Measurements from ENCODE around the gene PIEZO2. TPM values are rescaled to one million over a fixed set of nuclear protein-coding genes. Genes with fewer than 3 reads are reported as not detected.

The PIEZO2 gene
- total and polyA plus RNA-seq, 2 of the 8 experiments (the other 6 are each of a cell fraction or from before 2014, with no cell fraction given) = 4.7 to 16.5 TPM

GRCh38 chr18:11009869-11010268 lies 139.5 kb downstream of the PIEZO2 start:
- H3K27ac ChIP-seq (ENCODE audit: low read depth, low read length) = no peak overlapping the region
- H2BK15ac ChIP-seq (ENCODE audit: low read length) = no peak overlapping the region
- no peak overlapping the region for H3K18ac ChIP-seq (ENCODE audit: extremely low read depth, low read length)
- no peak overlapping the region for H3K14ac ChIP-seq (ENCODE audit: insufficient read length)
- H3K56ac ChIP-seq (replicated peaks; ENCODE audit: insufficient read length, low read depth, low read length) = no peak overlapping the region
- no peaks in the 10 kb centered on the region for H3K23me2 ChIP-seq (ENCODE audit: low read depth, low read length)
- no peak overlapping the region for H2BK20ac ChIP-seq (ENCODE audit: low read length)
- no peak overlapping the region for H3K23ac ChIP-seq (ENCODE audit: insufficient read length)
- no peak overlapping the region for H2BK120ac ChIP-seq (replicated peaks; ENCODE audit: low read depth, low read length)
- H4K91ac ChIP-seq (replicated peaks; ENCODE audit: insufficient read length, low read length) = no peak overlapping the region
- H3K4me2 ChIP-seq (ENCODE audit: insufficient read depth in 1 of 2, low read depth in 2 of 2, low read length in 2 of 2) = no peak overlapping the region
- H2BK12ac ChIP-seq (ENCODE audit: low read depth, low read length) = no peak overlapping the region
- no peak overlapping the region for H4K5ac ChIP-seq (ENCODE audit: insufficient read length, low read depth, low read length)
- H3K27me3 ChIP-seq (replicated peaks in 1 of 4; ENCODE audit: control insufficient read depth in 3 of 4, extremely low read depth in 1 of 4, insufficient read depth in 3 of 4, low read length in 3 of 4) = no peaks in the 10 kb centered on the region
- DNase-seq (ENCODE audit: low read depth in 1 of 2, low spot score in 2 of 2) (no peak), FAIRE-seq (no peak)
- peaks cover 0 to 3% (median 0%) of the 10 kb centered on the region in 4 experiments; a peak in 1 of 7 replicates for H3K4me1 ChIP-seq (replicated peaks in 1 of 4; ENCODE audit: control insufficient read depth in 3 of 4, insufficient read depth in 4 of 4, low read length in 3 of 4)
- ChIA-PET CTCF (ENCODE audit: partially characterized antibody) (interaction anchor here (0.6 kb wide), 1 partner anchor 944 kb away, joined by 3 read pairs; no protein-coding TSS in a partner anchor), POLR2A (ENCODE audit: partially characterized antibody) (no interaction called here)
- WGBS, 2 experiments (ENCODE audit: extremely low coverage in 1 of 2, insufficient coverage in 1 of 2, insufficient read length in 1 of 2, insufficient replicate concordance in 2 of 2, low coverage in 1 of 2, low lambda C conversion rate in 2 of 2, missing lambda C conversion rate in 1 of 2) = 91% methylated on average over 3 of the region's 3 CpGs; no CpG with 5 or more reads in 1 of the 2 experiments
- no peaks in the 10 kb centered on the region for H3K36me3 ChIP-seq (ENCODE audit: control insufficient read depth in 2 of 4, insufficient read depth in 4 of 4, low read length in 3 of 4)
- no peak overlapping the region for H4K8ac ChIP-seq (ENCODE audit: extremely low read depth, insufficient read depth, low read length)
- no peak overlapping the region for H3K9ac ChIP-seq (replicated peaks in 1 of 4; ENCODE audit: extremely low read depth in 1 of 4, low read depth in 3 of 4, low read length in 3 of 4)
- H3K4me3 ChIP-seq (ENCODE audit: extremely low read depth in 1 of 4, insufficient read depth in 2 of 4, low read depth in 3 of 4, low read length in 4 of 4) = no peak overlapping the region
- no peak overlapping the region for H2AK5ac ChIP-seq (ENCODE audit: low read depth, low read length)
- H2BK5ac ChIP-seq (ENCODE audit: low read depth, low read length) = no peak overlapping the region
- H3K9me3 ChIP-seq (ENCODE audit: insufficient read depth in 2 of 2, low read depth in 1 of 2, low read length in 1 of 2) = no peaks in the 10 kb centered on the region
- no peak overlapping the region for H2AFZ ChIP-seq (ENCODE audit: low read length)
- no peaks in the 10 kb centered on the region for H3K79me2 ChIP-seq (ENCODE audit: control insufficient read depth in 1 of 2, insufficient read depth in 2 of 2, low read length in 2 of 2)
- no peaks in the 10 kb centered on the region for H3K79me1 ChIP-seq (ENCODE audit: low read depth, low read length)
- no peak overlapping the region for H3K4ac ChIP-seq (replicated peaks; ENCODE audit: insufficient read length, low read depth, low read length)
- H4K20me1 ChIP-seq (replicated peaks in 1 of 2; ENCODE audit: control insufficient read depth in 1 of 2, insufficient read depth in 2 of 2, low read length in 2 of 2) = no peaks in the 10 kb centered on the region
- no peak for TF ChIP-seq RAD21 (IDR thresholded peaks at IDR 0.05 in 1 of 2, conservative IDR thresholded peaks at IDR 0.05 in 1 of 2; ENCODE audit: low read depth in 2 of 2, low read length in 2 of 2)
- TF ChIP-seq BCL11A (IDR thresholded peaks at IDR 0.05; ENCODE audit: low read depth in 2 of 2, low read length in 2 of 2) = no peak
- TF ChIP-seq POLR2AphosphoS5 (IDR thresholded peaks at IDR 0.05; ENCODE audit: low read depth, low read length) = no peak
- TF ChIP-seq RXRA (IDR thresholded peaks at IDR 0.05; ENCODE audit: insufficient read depth, low read depth, low read length) = no peak
- no peak for TF ChIP-seq BRCA1 (IDR thresholded peaks at IDR 0.05; ENCODE audit: low read depth, low read length)
- TF ChIP-seq CBX8 (IDR thresholded peaks at IDR 0.05; ENCODE audit: borderline replicate concordance, low read depth, low read length) = no peak
- no peak for TF ChIP-seq GABPA (IDR thresholded peaks at IDR 0.05; ENCODE audit: borderline replicate concordance, insufficient read depth, low read length)
- no peak for TF ChIP-seq USF2 (IDR thresholded peaks at IDR 0.05; ENCODE audit: low read length)
- TF ChIP-seq GTF2F1 (IDR thresholded peaks at IDR 0.05; ENCODE audit: borderline replicate concordance, low read depth, low read length) = no peak
- TF ChIP-seq TAF1 (IDR thresholded peaks at IDR 0.05; ENCODE audit: low read depth, low read length) = no peak
- no peak for TF ChIP-seq HDAC2 (IDR thresholded peaks at IDR 0.05; ENCODE audit: borderline replicate concordance in 1 of 2, low read depth in 2 of 2, low read length in 2 of 2)
- TF ChIP-seq FOSL1 (IDR thresholded peaks at IDR 0.05; ENCODE audit: insufficient read depth, low read depth, low read length) = no peak
- no peak for TF ChIP-seq POU5F1 (IDR thresholded peaks at IDR 0.05; ENCODE audit: low read depth, low read length)
